Stimulated activated CD8-positive, alpha-beta memory T cell treated with anti-CD3 and anti-CD28 coated beads, Interleukin-7, amount 100 ng/mL, for 48 hours (primary cell): ENCODE measurements around the gene BID.
"Not testable (repeated sequence)": the region's sequence is repeated elsewhere in the genome, so short reads cannot be mapped to it uniquely, and the experiment has no call there.

Source experiments
- DNase-seq, 2 donors: peaks; one replicate each; pipeline ENCODE4 v3.0.0-alpha.2; 2020; ENCODE audit warnings: low read depth in 1 of 2; ENCODE audit errors: extremely low read depth in 1 of 2

BID gene

DNA sequence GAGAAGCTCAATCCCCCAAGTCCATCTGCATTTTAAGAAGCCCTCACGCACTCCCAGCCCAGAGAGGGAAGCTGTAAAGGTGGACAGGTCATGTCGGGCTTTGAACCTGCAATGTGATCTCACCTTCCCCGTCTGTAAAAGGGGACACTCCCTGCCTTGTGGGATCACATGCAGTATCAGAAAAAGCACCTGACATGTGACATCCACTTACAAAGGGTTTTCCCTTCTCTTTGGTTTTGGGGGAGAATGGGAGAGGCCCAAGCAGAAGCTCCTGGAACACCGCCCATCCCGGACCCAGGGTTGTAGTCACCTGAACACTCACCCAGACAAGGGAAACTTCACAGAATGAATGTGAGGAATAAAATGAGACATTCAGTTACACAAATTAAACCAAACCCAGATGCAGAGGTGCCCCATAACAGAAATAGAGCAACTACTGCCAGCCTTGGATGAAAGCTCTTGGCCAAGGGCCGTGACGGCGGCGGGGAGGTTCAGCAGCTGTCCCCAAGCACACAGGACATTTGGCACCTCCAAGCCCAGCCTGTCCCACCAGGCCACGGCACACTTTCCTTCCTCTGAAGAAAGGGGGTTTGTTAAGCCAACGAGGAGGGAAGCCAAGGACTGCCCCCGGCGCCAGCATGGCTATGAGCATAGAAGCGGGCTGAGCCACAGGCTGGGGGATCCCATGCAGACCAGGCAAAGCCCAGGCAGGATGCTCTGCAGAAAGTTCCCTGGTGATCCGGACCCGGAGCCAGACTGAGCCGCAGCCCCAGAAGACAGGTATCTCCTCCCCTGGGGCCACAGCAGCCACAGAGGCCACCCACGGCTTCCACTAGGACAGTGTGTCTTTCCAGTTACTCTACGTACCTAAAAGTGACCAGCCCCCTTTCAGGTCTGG lies 3.8 kb downstream of the BID start:
- no peak for DNase-seq

DNA sequence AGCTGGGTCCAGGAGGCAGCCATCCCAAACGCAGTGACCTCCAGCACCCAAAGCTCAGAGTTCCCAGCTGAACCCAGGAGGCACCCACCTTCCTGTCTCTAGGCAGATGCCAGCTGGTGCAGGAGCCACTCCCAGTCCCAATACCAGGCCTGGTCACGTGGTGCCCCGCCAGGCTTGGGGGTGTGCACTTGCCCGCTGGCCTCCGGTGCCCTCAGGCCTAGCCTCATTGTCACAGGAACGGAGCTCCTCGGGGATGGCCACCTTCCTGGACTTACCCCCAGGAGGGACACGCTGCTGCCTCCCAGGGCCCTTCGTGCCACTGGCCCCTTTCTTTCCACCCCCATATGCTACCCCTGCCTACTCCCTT lies 4.6 kb downstream of the BID start:
- DNase-seq, result no peak

- DNase-seq, result no peak
Measured at GRCh38 chr22:17769013-17769715, 5.1 kb downstream of the BID start.

DNA sequence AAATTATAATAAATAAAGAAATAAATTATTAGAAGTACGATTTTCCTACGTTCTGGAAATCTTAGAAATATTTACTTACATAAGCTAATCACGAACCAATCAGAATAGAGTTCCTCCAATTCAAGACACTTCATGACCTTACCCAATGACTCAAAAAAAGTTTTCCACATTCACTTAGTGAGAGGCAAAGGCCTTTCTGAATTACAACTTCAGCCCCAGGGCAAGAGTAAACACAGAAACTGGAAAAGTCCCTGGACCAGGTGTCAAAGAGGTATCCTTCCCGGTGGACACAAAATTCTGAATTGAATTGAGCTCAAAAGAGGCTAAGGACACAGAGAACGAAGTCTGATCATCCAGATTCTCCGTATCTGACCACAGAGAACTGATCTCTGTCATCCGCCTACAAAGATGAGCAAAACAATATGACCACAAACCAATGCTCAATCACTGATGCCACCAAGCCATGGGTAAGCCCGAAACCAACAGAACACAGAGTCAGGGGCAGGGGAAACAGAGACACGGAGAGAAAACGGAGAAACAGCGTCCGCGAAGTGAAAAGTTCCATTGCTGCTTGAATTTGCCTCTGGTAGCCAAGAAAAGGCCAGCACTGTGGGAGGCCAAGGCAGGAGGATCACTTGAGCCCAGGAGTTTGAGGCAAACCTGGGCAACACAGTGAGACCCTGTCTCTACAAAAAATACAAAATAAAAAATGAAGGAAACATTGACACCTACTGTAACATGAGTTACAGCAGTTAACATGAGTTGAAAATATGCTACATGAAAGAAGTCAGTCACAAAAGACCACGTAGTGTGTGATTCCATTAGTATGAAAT lies 6.8 kb downstream of the BID start:
- DNase-seq, result peak in 1 of 2 donors; percentile 64

GRCh38 chr22:17764852-17765251 lies 9.4 kb downstream of the BID start:
- DNase-seq, result not testable (repeated sequence)

GRCh38 chr22:17764036-17764435 lies 10.2 kb downstream of the BID start:
- no peak for DNase-seq

DNA sequence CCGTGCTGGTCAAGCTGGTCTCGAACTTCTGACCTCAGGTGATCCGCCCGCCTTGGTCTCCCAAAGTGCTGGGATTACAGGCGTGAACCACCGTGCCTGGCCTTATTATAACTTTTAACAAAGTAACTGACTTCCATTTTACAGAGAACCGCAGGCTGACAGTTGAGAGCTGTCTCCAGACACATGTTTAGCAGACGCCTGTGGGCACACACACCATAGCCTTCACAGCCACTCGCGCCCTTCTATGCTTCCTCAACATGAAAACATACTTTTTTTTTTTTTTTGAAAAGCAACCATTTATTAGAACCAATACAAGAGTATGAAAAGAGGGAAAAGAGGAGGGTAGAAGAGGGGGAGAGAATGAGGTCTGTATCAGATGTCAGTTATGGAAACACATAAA lies 10.8 kb downstream of the BID start:
- DNase-seq, result not testable (repeated sequence)

- DNase-seq, result no peak
Measured at GRCh38 chr22:17761138-17761488, 13.2 kb downstream of the BID start.

- DNase-seq, result no peak
Measured at GRCh38 chr22:17754233-17754925, 19.9 kb downstream of the BID start.

GRCh38 chr22:17753401-17753989 lies 20.8 kb downstream of the BID start:
- no peak for DNase-seq

DNA sequence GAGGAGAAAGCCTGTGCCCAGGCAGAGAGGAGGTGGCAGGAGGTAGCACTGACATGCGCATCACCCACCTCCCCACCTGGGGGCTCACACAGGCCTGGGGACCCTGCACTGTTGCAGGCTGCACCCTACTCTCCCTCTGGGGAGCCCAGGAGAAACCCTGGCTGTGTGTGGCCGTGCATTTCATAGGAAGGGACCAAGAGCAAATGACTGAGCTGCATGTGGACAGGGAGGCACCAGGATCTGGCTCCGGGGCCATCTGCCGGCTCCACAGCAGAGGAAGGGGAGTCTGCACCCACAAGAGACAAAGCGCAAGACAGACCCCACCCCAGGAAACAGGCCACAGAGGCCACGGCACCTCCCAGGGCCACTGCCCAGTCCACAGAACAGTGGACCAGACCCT lies 22.7 kb downstream of the BID start:
- DNase-seq, result no peak

- DNase-seq, result no peak
Measured at GRCh38 chr22:17749605-17750395, 24.5 kb downstream of the BID start.

GRCh38 chr22:17748555-17749353 lies 25.5 kb downstream of the BID start:
- DNase-seq, result no peak

DNA sequence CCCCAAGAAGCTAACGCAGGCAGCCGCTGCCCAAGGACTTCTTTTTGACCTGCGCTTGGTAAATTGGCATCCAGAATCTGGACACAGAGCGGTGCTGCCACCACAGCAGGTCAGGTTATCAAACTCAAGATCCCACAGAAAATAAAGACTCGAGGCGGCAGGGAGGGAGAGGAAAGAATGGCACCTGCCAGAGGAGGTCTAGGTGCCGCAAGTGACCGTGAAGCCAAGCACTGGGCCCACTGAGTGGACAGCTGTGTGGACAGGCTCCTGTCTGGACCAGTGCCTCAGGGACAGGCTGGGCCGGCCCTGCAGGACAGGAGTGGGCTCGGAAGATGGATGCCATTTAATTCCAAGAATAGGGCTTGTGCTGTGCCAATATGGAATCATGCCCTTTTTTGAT lies 27.4 kb downstream of the BID start:
- no peak for DNase-seq

DNA sequence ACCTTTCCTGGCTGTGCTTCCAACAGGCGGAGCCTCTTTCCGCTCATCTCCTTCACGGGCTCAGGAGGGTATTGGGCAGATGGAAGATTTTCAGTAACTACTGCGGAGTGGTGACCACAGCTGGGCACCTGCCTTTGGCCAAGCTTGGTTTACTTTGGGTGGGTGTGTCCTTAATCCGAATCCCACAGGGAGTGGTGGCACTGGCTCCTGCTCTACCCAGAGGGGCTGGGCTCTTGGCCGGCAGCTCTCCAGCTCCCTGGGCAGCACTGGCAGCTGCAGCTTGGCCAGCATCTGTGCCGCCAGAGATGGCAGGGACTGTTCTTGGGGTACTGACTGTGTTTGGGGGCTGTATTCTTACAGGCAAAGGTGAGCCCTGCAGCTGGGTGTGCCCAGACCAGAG lies 29.8 kb downstream of the BID start:
- DNase-seq, result no peak

GRCh38 chr22:17743661-17744411 lies 30.4 kb downstream of the BID start:
- no peak for DNase-seq

DNA sequence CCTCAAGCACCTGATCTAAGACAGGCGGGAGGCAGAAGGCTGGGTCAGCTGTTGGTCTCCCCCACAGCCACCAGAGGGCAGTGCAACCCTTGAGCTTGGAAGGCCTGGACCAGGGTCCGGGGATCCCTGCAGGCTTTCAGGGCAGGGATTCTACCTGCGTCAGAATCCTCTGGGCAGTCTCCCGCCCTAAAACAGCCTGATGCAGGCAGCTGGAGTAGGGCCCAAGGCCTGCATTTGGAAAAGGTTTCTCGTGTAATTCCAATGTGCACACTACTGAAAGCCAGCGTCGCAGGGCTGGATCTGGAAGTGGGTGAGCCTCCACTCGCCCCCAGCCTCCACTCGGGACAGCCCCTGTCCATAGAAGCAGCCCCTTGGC lies 31.8 kb downstream of the BID start:
- peak; percentile 39 to 44 for DNase-seq

DNA sequence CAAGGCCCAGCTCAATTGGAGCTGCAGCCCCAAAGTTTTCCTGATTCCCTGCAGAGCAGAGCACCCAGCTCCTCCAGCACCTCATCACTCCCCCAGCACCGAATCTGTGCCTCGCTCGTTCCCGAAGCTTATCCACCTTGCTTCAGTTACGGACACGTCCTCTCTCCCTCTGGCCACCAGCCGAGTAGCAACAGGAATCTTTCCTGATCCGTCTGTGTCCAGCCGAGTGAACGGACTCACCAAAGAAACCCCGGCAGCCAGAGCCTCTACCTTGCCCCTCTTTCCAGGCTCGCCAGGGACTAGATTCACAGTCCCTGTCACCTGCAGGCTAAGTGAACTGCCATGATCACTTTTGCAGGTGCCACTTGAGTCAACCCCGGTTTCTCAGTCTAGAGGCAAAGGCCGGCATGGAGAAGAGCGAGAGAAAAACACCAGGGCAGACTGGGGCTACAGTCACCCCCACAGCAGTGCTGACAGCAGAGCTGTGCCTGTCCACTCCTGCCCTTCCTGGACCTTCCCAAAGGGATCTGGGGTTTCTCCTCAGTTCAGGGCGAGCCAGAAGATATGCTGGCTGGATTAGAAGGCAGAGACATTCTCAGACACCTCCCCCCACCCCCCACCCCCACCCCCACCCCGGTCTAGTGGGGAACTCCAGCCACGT lies 32.3 kb downstream of the BID start:
- no peak for DNase-seq
